Activated CD8-positive, alpha-beta T cell treated with anti-CD3 and anti-CD28 coated beads for 36 hours (primary cell): ENCODE results near the gene CDC42EP3. TPM values are rescaled to one million over a fixed set of nuclear protein-coding genes. Genes with fewer than 3 reads are reported as not detected.
A peak's percentile ranks its signal among the peaks of the same experiment; 100 is the strongest.

Source experiments
- ATAC-seq: fragments of 200-7000 bp; cut with Tn5 transposase; one replicate; pipeline ENCODE4 v1.10.0; 2021; ENCODE audit warnings: mild to moderate bottlenecking, moderate library complexity
- CTCF ChIA-PET: fragments of 350-600 bp; sonication (Branson Sonifier 250); formaldehyde crosslinking; loops from one replicate; lab custom pipeline; 2021; ENCODE audit warnings: antibody characterized with exemption; lab: Charles Lee
- POLR2A ChIA-PET: fragments of 350-600 bp; sonication (Branson Sonifier 250); formaldehyde crosslinking; loops from one replicate; lab custom pipeline; 2021; ENCODE audit warnings: antibody characterized with exemption; lab: Charles Lee
- DNase-seq: peaks from one replicate; pipeline ENCODE4 v3.0.0-alpha.2; 2020
- H3K27ac Mint-ChIP-seq: one replicate; pipeline ENCODE4 v1.8.0; 2021; ENCODE audit warnings: mild to moderate bottlenecking, mixed read lengths
- H3K27me3 Mint-ChIP-seq: one replicate; pipeline ENCODE4 v1.8.0; 2021; ENCODE audit warnings: mixed read lengths
- H3K36me3 Mint-ChIP-seq: one replicate; pipeline ENCODE4 v1.8.0; 2021; ENCODE audit warnings: low read depth, mixed read lengths
- H3K4me1 Mint-ChIP-seq: one replicate; pipeline ENCODE4 v1.8.0; 2021; ENCODE audit warnings: low read depth, mixed read lengths
- H3K4me3 Mint-ChIP-seq: one replicate; pipeline ENCODE4 v1.8.0; 2021; ENCODE audit warnings: mild to moderate bottlenecking, moderate library complexity, mixed read lengths
- H3K9me3 Mint-ChIP-seq: one replicate; pipeline ENCODE4 v1.8.0; 2021; ENCODE audit warnings: mixed read lengths
- intact Hi-C: fragments of 100-400 bp; cut with micrococcal nuclease; formaldehyde crosslinking; loops from one replicate; pipeline ENCODE4 v1.10.0; 2022
- total RNA-seq, 2 experiments: library from RNA; stranded (reverse); gene quantifications; one replicate each; pipeline ENCODE4 v1.2.3, GENCODE V29; 2021
- TF ChIP-seq, protein P1 (sequence below): fragments of 200-600 bp; IDR thresholded peaks from one replicate; pipeline ENCODE4 v1.8.0; 2022; ENCODE audit warnings: antibody characterized with exemption, mild to moderate bottlenecking

Gene CDC42EP3
- total RNA-seq, 2 experiments from 2014 or later: 18.8 to 22.6 TPM

DNA sequence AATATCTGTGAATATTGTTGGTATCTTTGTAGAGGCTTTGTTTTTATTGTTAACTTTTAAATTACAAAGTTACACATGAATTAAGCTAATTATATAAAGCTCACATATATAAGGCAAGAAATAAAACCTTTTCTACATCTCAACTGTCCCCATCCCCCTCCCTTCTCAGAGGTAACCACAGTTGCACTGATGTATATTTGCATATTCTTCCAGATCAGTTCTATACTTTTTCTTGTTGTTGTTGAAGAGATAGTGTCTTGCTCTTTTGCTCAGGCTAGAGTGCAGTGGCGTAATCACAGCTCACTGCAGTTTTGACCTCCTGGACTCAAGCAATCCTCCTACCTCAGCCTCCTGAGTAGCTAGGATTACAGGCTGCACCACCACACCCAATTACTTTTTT lies 36.0 kb upstream of the CDC42EP3 start:
- intact Hi-C loops: no loop called here
- POLR2A ChIA-PET: no interaction called here
- no peak overlapping the region for H3K4me3 Mint-ChIP-seq
- no peak overlapping the region for H3K27ac Mint-ChIP-seq
- TF ChIP-seq, protein P1, sequence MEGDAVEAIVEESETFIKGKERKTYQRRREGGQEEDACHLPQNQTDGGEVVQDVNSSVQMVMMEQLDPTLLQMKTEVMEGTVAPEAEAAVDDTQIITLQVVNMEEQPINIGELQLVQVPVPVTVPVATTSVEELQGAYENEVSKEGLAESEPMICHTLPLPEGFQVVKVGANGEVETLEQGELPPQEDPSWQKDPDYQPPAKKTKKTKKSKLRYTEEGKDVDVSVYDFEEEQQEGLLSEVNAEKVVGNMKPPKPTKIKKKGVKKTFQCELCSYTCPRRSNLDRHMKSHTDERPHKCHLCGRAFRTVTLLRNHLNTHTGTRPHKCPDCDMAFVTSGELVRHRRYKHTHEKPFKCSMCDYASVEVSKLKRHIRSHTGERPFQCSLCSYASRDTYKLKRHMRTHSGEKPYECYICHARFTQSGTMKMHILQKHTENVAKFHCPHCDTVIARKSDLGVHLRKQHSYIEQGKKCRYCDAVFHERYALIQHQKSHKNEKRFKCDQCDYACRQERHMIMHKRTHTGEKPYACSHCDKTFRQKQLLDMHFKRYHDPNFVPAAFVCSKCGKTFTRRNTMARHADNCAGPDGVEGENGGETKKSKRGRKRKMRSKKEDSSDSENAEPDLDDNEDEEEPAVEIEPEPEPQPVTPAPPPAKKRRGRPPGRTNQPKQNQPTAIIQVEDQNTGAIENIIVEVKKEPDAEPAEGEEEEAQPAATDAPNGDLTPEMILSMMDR: no peak
- H3K36me3 Mint-ChIP-seq: no peaks in the 10 kb centered on the region
- CTCF ChIA-PET: no interaction called here
- H3K4me1 Mint-ChIP-seq: peaks cover 32% of the 10 kb centered on the region
- H3K9me3 Mint-ChIP-seq: no peaks in the 10 kb centered on the region
- DNase-seq: no peak
- H3K27me3 Mint-ChIP-seq: no peaks in the 10 kb centered on the region
- no peak for ATAC-seq

DNA sequence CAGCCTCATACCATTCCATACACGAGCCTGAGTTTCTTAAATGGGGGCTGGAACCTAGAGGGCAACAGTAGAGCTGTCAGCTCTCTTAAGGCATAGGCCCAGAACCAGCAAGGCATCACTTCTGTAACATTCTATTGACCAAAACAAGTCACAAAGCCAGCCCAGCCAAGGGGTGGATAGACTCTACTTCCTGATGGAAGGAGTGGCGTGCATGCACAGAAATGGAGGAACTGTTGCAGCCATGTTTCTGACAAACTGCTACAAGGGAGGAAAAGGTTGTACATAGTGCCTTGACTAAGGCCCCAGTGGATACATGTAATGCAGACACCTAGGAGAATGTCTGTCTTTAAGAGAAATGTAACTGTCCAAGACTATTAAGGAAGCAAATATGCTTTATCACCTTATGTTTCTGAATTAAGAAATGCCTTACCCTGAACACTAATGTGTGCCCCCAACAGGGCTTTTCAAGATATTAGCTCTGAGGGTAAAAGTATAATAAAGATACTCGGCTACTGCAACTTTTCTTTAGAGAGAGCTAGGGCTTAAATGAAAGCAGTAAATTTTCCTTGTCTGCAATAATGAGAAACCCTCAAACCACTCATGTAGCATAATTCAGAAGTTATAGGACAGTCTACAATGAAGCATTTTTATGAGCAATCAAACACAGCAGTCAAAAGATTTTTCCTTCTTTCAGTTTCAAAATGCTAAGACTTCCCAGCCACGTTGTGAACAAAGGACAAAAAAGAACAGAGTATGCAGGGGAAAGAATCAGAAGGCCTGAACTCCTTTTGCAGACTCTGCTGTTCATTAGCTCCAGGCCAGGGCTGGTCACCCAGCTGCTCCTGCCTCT lies 35.1 kb upstream of the CDC42EP3 start:
- Mint-ChIP-seq H3K36me3 (no peaks in the 10 kb centered on the region), H3K9me3 (peaks cover 6% of the 10 kb centered on the region), H3K27me3 (no peaks in the 10 kb centered on the region), H3K27ac (peak overlapping the region; percentile 10), H3K4me3 (no peak overlapping the region), H3K4me1 (peaks cover 25% of the 10 kb centered on the region)
- intact Hi-C loops: no loop called here
- TF ChIP-seq, protein P1: no peak
- no peak for DNase-seq
- ATAC-seq: peak; percentile 31
- CTCF ChIA-PET: interaction anchor here (0.6 kb wide), 1 partner anchor 20 kb away, joined by 3 read pairs; no protein-coding TSS in a partner anchor
- POLR2A ChIA-PET: no interaction called here

DNA sequence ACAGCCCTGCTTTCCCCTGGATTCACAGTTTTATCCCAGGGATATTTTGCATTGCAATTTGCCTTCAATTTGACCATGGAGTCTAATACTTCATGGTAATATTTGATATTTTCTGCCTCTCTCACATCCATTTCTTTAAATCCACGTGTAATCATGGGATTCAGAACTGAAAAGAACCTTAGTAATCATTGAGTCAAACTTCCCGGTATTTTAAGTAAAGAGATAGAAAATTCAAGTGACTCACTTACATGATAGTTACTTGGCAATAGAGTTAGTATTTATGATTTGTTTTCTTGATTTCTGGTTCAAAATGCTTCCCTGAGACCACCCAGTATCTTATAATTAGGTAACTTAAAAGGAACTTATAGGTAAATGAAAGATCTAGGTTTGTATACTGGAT lies 33.7 kb upstream of the CDC42EP3 start:
- Mint-ChIP-seq H3K4me1 (peaks cover 14% of the 10 kb centered on the region), H3K27me3 (no peaks in the 10 kb centered on the region), H3K27ac (no peak overlapping the region), H3K4me3 (no peak overlapping the region), H3K9me3 (peaks cover 11% of the 10 kb centered on the region), H3K36me3 (no peaks in the 10 kb centered on the region)
- ChIA-PET POLR2A (no interaction called here), CTCF (no interaction called here)
- ATAC-seq: no peak
- TF ChIP-seq, protein P1: no peak
- no peak for DNase-seq
- intact Hi-C loops: no loop called here

DNA sequence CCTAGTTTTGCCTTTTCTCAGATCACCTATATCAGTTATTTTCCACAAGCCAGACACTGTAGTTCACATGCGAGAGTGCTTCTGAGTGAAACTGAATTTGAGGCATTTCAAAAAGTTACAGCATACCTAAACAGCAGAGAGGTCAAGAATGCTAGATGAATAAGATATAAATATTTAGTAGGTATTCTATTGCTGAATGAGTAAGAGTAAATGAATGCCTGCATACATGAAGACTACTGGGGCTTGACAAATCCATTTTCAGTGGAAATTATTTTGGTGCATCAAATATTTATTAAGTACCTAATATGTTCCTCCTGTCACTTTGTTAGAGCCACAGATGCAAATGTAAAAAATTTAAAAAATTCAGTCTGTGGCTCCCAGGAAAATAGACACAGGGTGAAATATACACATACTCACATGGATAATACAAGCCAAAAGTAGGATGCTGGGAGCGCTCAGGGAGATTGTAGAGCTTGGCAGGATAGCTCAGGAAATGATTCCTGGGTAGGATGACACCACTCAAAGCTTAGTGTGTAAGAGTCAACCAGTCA lies 27.6 kb upstream of the CDC42EP3 start:
- ChIA-PET CTCF (no interaction called here), POLR2A (no interaction called here)
- peaks cover 11% of the 10 kb centered on the region for H3K9me3 Mint-ChIP-seq
- no peak overlapping the region for H3K4me3 Mint-ChIP-seq
- ATAC-seq: no peak
- no peaks in the 10 kb centered on the region for H3K36me3 Mint-ChIP-seq
- intact Hi-C loops: no loop called here
- TF ChIP-seq, protein P1: no peak
- no peak overlapping the region for H3K27ac Mint-ChIP-seq
- DNase-seq: no peak
- H3K4me1 Mint-ChIP-seq: no peaks in the 10 kb centered on the region
- no peaks in the 10 kb centered on the region for H3K27me3 Mint-ChIP-seq

DNA sequence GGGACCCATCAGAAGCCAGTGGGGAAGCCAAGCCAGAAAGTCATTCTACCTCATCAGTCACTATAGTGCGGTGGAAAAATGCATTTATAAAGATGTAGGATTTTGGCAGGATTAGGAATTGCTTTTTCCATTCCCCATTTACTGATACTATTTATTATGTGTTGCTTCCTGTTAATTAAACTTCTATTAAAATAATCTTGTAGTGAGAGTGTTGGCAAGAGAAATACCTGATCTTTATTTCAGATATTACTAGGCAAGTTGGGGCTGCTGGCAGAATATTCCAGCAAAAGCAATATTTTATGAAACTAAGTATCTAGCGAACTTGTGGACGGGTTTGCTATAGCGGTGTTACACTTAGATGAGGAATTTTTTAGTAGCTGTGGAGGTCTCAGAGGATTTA lies 23.9 kb upstream of the CDC42EP3 start:
- ChIA-PET CTCF (no interaction called here), POLR2A (no interaction called here)
- H3K27me3 Mint-ChIP-seq: no peaks in the 10 kb centered on the region
- ATAC-seq (no peak), DNase-seq (no peak)
- no peaks in the 10 kb centered on the region for H3K4me1 Mint-ChIP-seq
- H3K36me3 Mint-ChIP-seq: no peaks in the 10 kb centered on the region
- TF ChIP-seq, protein P1: no peak
- H3K4me3 Mint-ChIP-seq: no peak overlapping the region
- no peaks in the 10 kb centered on the region for H3K9me3 Mint-ChIP-seq
- no peak overlapping the region for H3K27ac Mint-ChIP-seq
- intact Hi-C loops: no loop called here
